CD4-positive, alpha-beta T cell treated with Interleukin-17A for 4 hours (primary cell): ENCODE results near the gene HOXD12.

Experiments
- DNase-seq: peaks from one replicate; pipeline ENCODE4 v3.0.0-alpha.2; 2020; ENCODE audit warnings: mixed read lengths

HOXD12 gene

GRCh38 chr2:176107731-176108181 lies 8.2 kb downstream of the HOXD12 start:
- DNase-seq, result no peak

GRCh38 chr2:176109192-176109901 lies 9.8 kb downstream of the HOXD12 start:
- no peak for DNase-seq

GRCh38 chr2:176109946-176110345 lies 10.4 kb downstream of the HOXD12 start:
- DNase-seq, result no peak

GRCh38 chr2:176110415-176111308 lies 11.1 kb downstream of the HOXD12 start:
- DNase-seq, result no peak

GRCh38 chr2:176111309-176111663 lies 11.7 kb downstream of the HOXD12 start:
- no peak for DNase-seq

GRCh38 chr2:176111846-176112374 lies 12.3 kb downstream of the HOXD12 start:
- no peak for DNase-seq

- no peak for DNase-seq
These were observed 13.0 kb downstream of the HOXD12 start for GRCh38 chr2:176112375-176113302.

- DNase-seq, result no peak
These were observed 14.7 kb downstream of the HOXD12 start for GRCh38 chr2:176114120-176114929.

GRCh38 chr2:176114930-176115625 lies 15.5 kb downstream of the HOXD12 start:
- no peak for DNase-seq

GRCh38 chr2:176115883-176116813 lies 16.6 kb downstream of the HOXD12 start, which contains the start of gene HOXD10:
Gene HOXD10 (plus strand): TSS chr2:176116778. CDS start chr2:176116834, 56 bp downstream.
- no peak for DNase-seq

- no peak for DNase-seq
These were observed 17.7 kb downstream of the HOXD12 start for GRCh38 chr2:176117162-176117822.

GRCh38 chr2:176117823-176118371 lies 18.3 kb downstream of the HOXD12 start:
- DNase-seq, result no peak

GRCh38 chr2:176118601-176119339 lies 19.2 kb downstream of the HOXD12 start:
- no peak for DNase-seq

- DNase-seq, result no peak
These were observed 21.0 kb downstream of the HOXD12 start for GRCh38 chr2:176120364-176121189.

- no peak for DNase-seq
These were observed 21.8 kb downstream of the HOXD12 start for GRCh38 chr2:176121190-176122051.

- no peak for DNase-seq
These were observed 22.6 kb downstream of the HOXD12 start for GRCh38 chr2:176122052-176122682.
